ENCODE data around the gene NDUFS6. TPM values are rescaled to one million over a fixed set of nuclear protein-coding genes. Genes with fewer than 3 reads are reported as not detected.
A peak's percentile ranks its signal among the peaks of the same experiment; 100 is the strongest.
"Not testable (repeated sequence)": the region's sequence is repeated elsewhere in the genome, so short reads cannot be mapped to it uniquely, and the experiment has no call there.

The NDUFS6 gene
- total RNA-seq, 2 experiments from 2014 or later = 40.5 to 42.4 TPM

GRCh38 chr5:1784197-1785050 is 16.8 kb upstream of the NDUFS6 start:
- H3K9me3 Mint-ChIP-seq = no peaks in the 10 kb centered on the region
- no peak overlapping the region for H3K4me3 Mint-ChIP-seq
- DNase-seq = no peak
- H3K27ac Mint-ChIP-seq = peak overlapping the region; percentile 38
- no peaks in the 10 kb centered on the region for H3K27me3 Mint-ChIP-seq
- H3K36me3 Mint-ChIP-seq = peaks cover 1% of the 10 kb centered on the region
- peaks cover 47% of the 10 kb centered on the region for H3K4me1 Mint-ChIP-seq

GRCh38 chr5:1785062-1785461 is 16.1 kb upstream of the NDUFS6 start:
- H3K27ac Mint-ChIP-seq = no peak overlapping the region
- H3K27me3 Mint-ChIP-seq = no peaks in the 10 kb centered on the region
- H3K9me3 Mint-ChIP-seq = no peaks in the 10 kb centered on the region
- peaks cover 1% of the 10 kb centered on the region for H3K36me3 Mint-ChIP-seq
- no peak for DNase-seq
- peaks cover 52% of the 10 kb centered on the region for H3K4me1 Mint-ChIP-seq
- no peak overlapping the region for H3K4me3 Mint-ChIP-seq

- Mint-ChIP-seq H3K9me3 (no peaks in the 10 kb centered on the region), H3K4me3 (no peak overlapping the region), H3K36me3 (peaks cover 1% of the 10 kb centered on the region), H3K4me1 (peaks cover 59% of the 10 kb centered on the region), H3K27me3 (no peaks in the 10 kb centered on the region), H3K27ac (no peak overlapping the region)
- DNase-seq = no peak
These were observed 15.2 kb upstream of the NDUFS6 start for GRCh38 chr5:1785984-1786383.

GRCh38 chr5:1786621-1787471 is 14.4 kb upstream of the NDUFS6 start:
- Mint-ChIP-seq H3K9me3 (no peaks in the 10 kb centered on the region), H3K4me1 (peaks cover 66% of the 10 kb centered on the region), H3K27me3 (no peaks in the 10 kb centered on the region), H3K36me3 (peaks cover 1% of the 10 kb centered on the region), H3K27ac (no peak overlapping the region), H3K4me3 (no peak overlapping the region)
- DNase-seq = no peak

GRCh38 chr5:1787472-1788047 is 13.6 kb upstream of the NDUFS6 start:
- Mint-ChIP-seq H3K4me3 (no peak overlapping the region), H3K4me1 (peaks cover 70% of the 10 kb centered on the region), H3K27me3 (no peaks in the 10 kb centered on the region), H3K9me3 (no peaks in the 10 kb centered on the region), H3K27ac (no peak overlapping the region), H3K36me3 (peaks cover 1% of the 10 kb centered on the region)
- no peak for DNase-seq

GRCh38 chr5:1788200-1788599 is 13.0 kb upstream of the NDUFS6 start:
- H3K36me3 Mint-ChIP-seq = peaks cover 5% of the 10 kb centered on the region
- no peak for DNase-seq
- no peak overlapping the region for H3K27ac Mint-ChIP-seq
- peaks cover 70% of the 10 kb centered on the region for H3K4me1 Mint-ChIP-seq
- H3K9me3 Mint-ChIP-seq = no peaks in the 10 kb centered on the region
- no peak overlapping the region for H3K4me3 Mint-ChIP-seq
- no peaks in the 10 kb centered on the region for H3K27me3 Mint-ChIP-seq

- no peaks in the 10 kb centered on the region for H3K9me3 Mint-ChIP-seq
- no peaks in the 10 kb centered on the region for H3K27me3 Mint-ChIP-seq
- no peak overlapping the region for H3K4me3 Mint-ChIP-seq
- H3K36me3 Mint-ChIP-seq = peaks cover 5% of the 10 kb centered on the region
- H3K4me1 Mint-ChIP-seq = peaks cover 71% of the 10 kb centered on the region
- DNase-seq = no peak
- H3K27ac Mint-ChIP-seq = no peak overlapping the region
These were observed 12.4 kb upstream of the NDUFS6 start for GRCh38 chr5:1788828-1789227.

GRCh38 chr5:1789438-1789833 is 11.8 kb upstream of the NDUFS6 start:
- not testable (repeated sequence) for H3K27ac Mint-ChIP-seq, H3K27me3 Mint-ChIP-seq, H3K4me3 Mint-ChIP-seq, H3K36me3 Mint-ChIP-seq, H3K9me3 Mint-ChIP-seq
- DNase-seq = peak; percentile 28
- peaks cover 74% of the 10 kb centered on the region for H3K4me1 Mint-ChIP-seq

- Mint-ChIP-seq H3K4me1 (peaks cover 72% of the 10 kb centered on the region), H3K4me3 (no peak overlapping the region), H3K27me3 (no peaks in the 10 kb centered on the region), H3K9me3 (no peaks in the 10 kb centered on the region), H3K36me3 (peaks cover 7% of the 10 kb centered on the region), H3K27ac (no peak overlapping the region)
- DNase-seq = no peak
These were observed 11.3 kb upstream of the NDUFS6 start for GRCh38 chr5:1789834-1790471.

GRCh38 chr5:1791176-1791575 is 10.0 kb upstream of the NDUFS6 start:
- peak overlapping the region; percentile 38 for H3K27ac Mint-ChIP-seq
- no peak for DNase-seq
- H3K27me3 Mint-ChIP-seq = no peaks in the 10 kb centered on the region
- peaks cover 71% of the 10 kb centered on the region for H3K4me1 Mint-ChIP-seq
- no peaks in the 10 kb centered on the region for H3K9me3 Mint-ChIP-seq
- H3K4me3 Mint-ChIP-seq = no peak overlapping the region
- H3K36me3 Mint-ChIP-seq = peaks cover 5% of the 10 kb centered on the region

GRCh38 chr5:1792842-1793266 is 8.4 kb upstream of the NDUFS6 start:
- Mint-ChIP-seq H3K4me3 (peak overlapping the region; percentile 69), H3K27ac (peak overlapping the region; percentile 96), H3K36me3 (peaks cover 15% of the 10 kb centered on the region), H3K9me3 (no peaks in the 10 kb centered on the region), H3K27me3 (no peaks in the 10 kb centered on the region), H3K4me1 (peaks cover 80% of the 10 kb centered on the region)
- peak; percentile 80 for DNase-seq

GRCh38 chr5:1793301-1793740 is 7.9 kb upstream of the NDUFS6 start:
- Mint-ChIP-seq H3K27ac (peak overlapping the region; percentile 96), H3K36me3 (peaks cover 19% of the 10 kb centered on the region), H3K4me3 (peak overlapping the region; percentile 69), H3K27me3 (no peaks in the 10 kb centered on the region), H3K4me1 (peaks cover 80% of the 10 kb centered on the region), H3K9me3 (no peaks in the 10 kb centered on the region)
- peak; percentile 64 for DNase-seq

GRCh38 chr5:1793966-1794900 is 7.0 kb upstream of the NDUFS6 start:
- Mint-ChIP-seq H3K27me3 (no peaks in the 10 kb centered on the region), H3K27ac (peak overlapping the region; percentile 96), H3K36me3 (peaks cover 26% of the 10 kb centered on the region), H3K4me3 (no peak overlapping the region), H3K4me1 (peaks cover 76% of the 10 kb centered on the region), H3K9me3 (no peaks in the 10 kb centered on the region)
- peak; percentile 42 for DNase-seq

GRCh38 chr5:1794901-1795290 is 6.3 kb upstream of the NDUFS6 start:
- no peaks in the 10 kb centered on the region for H3K27me3 Mint-ChIP-seq
- H3K4me1 Mint-ChIP-seq = peaks cover 70% of the 10 kb centered on the region
- peak overlapping the region; percentile 44 for H3K27ac Mint-ChIP-seq
- H3K4me3 Mint-ChIP-seq = no peak overlapping the region
- no peaks in the 10 kb centered on the region for H3K9me3 Mint-ChIP-seq
- no peak for DNase-seq
- peaks cover 28% of the 10 kb centered on the region for H3K36me3 Mint-ChIP-seq
